HG03064 (cell line): ENCODE results near the gene PRICKLE3.
A peak's percentile ranks its signal among the peaks of the same experiment; 100 is the strongest.
"Not testable (repeated sequence)": the region's sequence is repeated elsewhere in the genome, so short reads cannot be mapped to it uniquely, and the experiment has no call there.

Experiments
- ATAC-seq: cut with Tn5 transposase; IDR thresholded peaks from one replicate; pipeline ENCODE4 v1.9.1; 2021; ENCODE audit warnings: low read depth; ENCODE audit not compliant: unreplicated experiment

PRICKLE3 gene

DNA sequence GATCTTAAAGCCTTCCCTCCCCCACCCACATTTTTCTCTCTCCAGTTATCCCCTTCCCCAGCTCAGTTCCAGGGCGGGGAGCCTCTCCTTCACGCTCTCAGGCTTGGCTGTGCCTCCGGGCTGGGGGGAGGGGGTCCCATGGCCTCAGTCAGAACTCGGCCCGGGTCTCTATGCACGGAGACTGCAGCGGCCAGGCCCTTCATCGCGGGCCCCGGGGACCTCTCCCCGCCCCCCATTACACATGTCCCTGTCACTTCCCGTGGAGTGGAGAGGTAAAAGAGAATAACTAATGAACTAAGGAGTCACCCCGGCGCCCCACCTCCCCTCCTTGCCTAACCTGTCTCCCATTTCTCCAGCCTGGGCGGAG is 838 bp upstream of the PRICKLE3 start:
- ATAC-seq: no peak

DNA sequence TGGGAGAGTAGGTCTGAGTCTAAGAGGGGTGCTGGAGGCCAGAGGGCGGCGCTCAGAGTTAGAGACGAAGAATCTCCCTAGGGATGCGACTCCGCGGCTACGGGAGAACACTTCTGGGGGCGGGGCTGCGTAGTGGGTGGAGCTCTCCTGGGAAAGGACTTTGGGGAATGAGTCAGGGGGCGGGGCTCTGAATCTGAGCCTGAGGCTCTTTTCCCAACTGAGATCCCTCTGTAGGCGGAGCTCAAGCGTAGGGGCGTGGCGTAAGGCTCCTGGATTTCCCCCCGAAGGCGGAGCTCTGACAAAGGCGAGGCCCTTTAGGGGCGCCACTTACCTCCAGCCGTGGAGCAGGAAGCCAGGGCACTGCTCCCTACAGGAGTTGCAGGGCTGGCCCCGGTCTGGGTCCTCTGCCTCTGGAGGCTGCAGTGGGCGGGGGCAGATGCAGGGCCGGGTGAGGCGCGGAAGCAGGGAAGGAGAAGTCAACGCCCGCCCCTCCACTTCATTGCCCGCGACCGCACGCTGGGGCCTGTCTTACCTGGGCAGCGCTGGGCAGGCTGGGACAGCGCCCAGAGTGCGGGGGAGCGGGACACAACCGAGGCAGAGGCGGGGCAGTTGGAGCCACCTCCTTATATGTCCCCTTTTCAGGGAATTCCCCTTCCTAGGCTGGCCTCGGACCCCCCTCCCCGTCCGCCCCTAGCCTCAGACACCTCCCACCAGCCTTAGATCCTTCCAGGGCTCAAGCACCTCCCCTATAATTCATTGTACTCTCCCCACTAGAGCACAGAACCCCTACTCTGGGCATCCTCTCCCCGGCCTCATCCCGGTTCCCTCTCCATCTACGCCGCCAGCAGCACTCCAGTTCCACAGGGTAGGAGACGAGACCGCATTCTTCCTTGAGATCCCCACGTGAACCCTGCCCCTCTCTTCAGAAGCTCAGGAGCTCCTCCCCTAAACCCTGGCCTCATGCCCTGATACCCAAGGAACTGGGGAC is 1.6 kb downstream of the PRICKLE3 start:
- no peak for ATAC-seq

DNA sequence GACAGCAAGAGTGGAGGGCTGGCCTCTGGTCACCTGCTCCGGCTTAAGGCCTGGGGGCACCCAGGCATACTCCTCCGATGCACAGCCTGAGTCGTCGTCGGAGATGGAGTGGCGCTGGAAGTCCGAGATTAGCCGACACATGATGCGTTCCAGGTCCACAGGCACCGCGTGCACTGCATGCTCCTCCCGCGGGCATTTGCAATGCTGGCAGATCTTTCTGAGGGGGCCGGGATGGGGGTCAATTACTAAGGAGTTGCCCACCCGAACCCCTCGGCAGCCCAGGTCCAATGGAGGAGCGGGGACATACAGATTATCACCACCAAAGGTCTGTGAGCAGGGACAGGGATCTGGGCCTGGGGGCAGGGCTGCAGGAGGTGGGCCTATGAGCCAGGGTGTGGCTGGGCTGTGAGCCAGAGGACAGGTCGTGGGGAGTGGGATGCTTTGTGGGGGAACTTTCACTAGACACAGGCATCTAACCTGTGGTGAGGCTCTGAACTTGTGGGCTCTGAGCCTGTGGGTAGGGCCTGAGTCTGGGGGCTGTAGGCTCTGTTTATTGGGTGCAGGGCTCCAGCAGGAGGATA is 2.4 kb downstream of the PRICKLE3 start:
- no peak for ATAC-seq

DNA sequence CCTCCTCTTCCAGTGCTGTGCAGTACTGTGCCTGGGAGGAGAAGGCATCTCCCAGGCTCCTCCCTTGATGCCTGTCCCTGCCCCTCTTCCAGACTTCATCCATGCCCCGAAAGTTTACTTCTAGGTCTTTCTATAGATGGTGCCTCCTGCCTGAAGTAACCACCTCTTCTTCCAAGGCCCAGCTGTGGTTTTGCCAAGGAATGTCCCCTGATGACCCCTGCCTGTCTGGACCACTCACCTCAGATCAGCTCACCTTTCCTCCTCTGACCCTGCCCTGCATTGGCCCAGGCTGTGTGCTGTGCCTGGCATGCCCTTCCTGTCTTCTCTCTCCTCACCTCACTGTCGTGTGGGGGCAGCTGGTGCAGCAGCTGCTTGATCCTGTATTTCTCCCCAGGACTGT is 6.8 kb downstream of the PRICKLE3 start:
- ATAC-seq: no peak

DNA sequence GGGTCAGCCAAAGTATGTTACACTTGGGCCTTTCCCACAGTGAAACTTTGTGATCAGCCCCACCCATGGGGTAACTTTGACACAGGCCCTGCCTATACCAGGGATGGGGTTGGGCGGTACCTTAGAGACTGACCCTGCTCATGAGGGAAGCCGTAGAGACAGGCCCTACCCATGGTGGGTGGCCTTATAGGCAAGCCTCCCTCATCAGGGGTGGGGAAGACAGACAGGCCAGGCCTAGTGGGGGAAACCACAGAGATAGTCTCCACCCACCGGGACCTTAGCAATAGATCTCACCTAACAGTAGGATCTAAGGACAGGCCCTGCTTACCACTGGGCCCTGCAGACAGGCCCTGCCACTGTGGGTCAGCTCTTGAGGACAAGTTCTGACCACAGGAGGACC is 7.6 kb downstream of the PRICKLE3 start:
- no peak for ATAC-seq

DNA sequence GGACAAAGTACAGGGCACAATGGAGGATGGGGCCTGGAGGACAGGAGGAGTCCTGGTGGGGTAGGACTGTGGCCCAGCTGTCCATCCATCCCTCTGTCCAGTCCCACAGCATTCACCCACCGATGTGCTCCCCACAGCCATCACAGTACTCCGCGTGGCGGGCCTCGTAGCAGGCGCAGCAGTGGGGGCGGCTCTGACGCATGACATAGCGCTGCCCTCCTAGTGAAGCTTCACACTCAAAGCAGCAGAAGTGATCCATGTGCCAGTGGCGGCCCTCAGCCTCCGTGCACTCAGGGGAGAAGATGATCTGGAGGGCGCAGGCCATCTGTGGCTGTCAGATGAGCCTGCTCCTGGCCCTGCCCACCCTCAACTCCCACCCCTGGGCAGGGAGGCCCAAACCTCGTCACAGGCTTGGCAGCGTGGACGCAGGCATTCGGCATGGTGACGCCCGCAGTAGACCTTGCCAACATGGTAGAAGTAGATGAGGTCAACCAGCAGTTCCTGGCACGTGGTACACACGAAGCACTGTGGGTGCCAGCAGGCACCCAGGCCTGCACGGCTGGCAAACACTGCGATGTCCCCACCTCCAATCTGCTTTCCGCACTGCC is 8.2 kb downstream of the PRICKLE3 start:
- ATAC-seq: no peak

DNA sequence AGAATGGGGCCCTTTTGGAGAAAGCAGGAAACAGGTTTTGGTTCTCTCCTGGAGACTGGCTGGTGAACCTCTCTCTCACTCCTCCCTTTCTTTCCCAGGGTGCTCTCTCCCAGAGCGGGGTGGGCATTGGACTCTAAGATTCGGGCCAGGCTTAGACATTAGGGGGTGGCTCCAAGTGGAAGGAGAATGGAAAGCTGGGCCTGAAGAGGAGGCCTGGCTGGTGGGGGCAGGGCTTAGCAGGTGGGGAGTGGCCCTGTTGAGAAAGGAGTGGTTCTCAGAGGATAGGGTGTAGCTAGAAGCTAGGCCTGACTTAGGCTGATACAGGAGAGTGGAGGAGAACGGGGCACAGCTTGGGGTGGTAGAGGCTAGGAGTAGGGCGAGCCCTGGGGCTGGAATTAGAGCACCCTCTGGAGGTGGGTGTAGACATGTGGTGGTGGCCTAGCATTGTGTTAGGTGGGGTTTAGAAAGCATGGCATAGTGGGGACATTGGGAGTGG is 8.8 kb downstream of the PRICKLE3 start:
- ATAC-seq: no peak

DNA sequence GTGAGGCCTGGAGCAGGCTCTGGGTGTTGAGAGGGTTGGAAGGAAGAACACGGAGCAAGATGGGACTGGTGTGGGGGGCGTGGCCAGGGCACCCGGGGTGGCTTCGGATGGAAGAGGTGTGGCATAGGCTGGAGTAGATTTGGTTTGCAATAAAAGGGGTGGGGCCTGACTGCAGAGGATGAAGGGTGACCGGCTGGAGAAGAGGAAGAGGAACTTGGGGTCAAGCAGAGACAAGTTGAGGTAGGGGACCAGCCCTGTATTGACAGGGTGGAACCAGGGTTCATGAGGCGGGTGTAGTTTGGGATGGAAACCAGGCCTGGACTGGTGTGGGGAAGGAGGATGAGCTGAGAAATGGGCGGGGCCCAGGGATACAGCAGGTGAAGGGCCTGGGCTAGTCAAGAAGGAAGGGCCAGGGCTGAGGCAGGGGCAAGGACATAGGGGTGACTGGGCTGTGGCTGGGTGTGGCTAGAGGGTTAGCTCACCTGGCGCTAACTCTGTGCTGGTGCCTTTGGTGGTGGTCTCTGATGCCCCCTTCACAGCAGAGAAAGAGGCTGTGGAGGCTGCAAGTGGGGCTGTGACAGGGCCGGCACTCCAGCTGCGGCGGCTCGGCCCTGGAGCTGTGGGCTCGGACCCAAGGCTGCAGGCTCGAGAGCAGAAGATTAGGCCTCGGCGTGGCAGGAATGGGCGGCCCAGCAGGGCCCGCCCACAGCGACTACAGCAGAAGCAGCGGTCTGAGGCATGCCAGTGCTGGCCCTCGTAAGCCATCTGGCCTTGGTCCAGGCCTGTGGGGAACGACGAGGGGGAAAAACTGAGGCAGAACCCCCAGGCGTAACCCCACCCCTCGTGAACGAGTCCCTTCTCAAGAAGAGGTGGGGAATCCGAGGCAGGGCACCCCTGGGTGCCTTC is 9.5 kb downstream of the PRICKLE3 start:
- no peak for ATAC-seq

DNA sequence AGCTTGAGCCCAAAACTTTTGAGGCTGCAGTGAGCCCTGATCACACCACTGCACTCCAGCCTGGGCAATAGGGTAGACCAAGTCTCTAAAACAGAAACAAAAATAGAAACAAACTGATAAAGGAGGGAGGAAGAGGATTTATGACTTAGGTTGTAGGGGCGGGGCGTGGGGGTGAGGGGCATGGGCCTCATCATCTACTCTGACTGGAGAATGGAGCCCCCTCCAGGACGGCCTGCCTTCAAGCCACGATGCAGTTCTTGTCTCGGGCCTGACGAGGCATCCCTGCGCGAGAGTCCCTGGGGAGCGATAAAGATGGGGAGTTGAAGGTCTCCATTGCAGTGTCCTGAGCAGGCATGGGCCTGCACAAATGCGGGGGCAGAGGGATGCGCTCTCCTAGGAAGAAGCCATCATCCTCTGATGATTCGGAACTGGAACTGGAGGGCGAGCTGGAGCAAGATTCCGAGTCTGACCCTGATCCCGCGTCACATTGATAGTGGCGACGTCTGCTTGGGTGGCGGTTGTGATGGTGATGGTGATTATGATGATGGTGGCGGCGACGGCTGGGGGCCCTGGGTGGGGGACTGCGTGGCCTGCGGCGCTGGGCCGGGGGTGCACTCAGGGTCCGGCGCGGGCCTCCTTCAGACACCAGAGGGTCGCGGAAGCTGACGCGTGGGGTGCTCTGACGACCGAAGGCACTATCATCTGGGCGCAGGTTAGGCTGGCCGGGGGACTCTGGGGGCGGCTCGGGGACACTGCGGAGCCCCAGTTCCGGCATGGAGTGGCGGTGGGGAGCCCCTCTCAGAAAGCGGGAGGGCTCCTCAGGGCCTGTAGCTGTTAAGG is 10.5 kb downstream of the PRICKLE3 start:
- no peak for ATAC-seq

DNA sequence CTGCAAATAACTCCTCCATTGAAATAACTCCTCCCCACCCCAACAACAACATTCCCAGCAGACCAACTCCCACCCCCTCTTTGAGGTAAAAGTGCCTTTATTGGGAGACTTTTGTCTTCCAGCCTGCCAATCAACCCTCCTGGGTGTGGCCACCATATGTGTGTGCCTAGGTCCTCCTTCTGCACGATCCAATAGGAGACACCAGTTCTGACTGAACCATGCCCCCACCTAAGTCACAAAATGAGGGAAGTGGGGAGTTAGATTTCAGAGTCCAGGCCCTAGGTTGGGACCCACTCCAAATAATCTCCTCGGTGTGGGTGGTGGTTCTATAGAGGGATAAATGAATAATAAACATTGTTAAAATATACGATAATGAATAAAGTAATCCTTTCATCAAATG is 11.4 kb downstream of the PRICKLE3 start:
- no peak for ATAC-seq

DNA sequence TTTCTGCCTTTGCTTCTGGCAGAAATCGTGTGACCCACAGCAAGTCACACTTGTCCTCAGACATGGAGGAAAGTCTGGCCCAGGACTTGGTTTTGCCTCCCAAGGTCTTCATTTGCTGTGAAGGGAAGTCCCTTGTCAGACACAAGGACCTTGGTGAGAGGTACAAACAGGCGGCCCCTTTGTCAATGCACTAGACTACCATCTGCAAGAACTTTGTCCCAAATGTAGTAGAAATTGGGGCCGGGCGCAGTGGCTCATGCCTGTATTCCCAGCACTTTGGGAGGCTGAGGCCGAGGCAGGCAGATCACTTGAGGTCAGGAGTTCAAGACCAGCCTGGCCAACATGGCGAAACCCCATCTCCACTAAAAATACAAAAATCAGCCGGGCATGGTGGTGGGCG is 12.6 kb downstream of the PRICKLE3 start:
- not testable (repeated sequence) for ATAC-seq

DNA sequence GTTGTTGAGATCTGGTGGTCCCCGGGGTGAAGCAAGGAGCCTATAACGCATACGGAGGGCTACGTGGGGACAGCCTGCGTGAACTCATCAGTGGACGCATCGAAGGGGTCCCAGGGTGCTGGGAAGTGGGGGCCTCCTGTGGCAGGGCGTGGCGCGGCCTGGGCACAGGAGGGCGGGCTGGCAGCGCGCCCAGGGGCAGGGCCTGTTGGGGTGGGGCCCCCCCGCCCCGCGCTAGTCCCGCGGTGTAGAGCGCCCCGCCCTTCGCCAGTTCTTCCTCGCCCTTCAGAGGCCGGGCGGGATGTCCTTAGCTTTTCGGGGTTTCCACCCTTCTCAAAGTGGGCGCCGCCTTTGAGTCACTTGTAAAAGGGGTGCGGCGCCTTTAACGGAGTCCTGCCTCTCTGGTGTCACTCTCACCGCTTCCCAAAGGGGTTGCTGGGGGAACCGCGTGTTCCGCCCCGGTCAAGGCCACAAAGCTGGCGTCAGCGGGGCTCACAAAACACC is 13.8 kb downstream of the PRICKLE3 start:
- peak; percentile 52 for ATAC-seq

DNA sequence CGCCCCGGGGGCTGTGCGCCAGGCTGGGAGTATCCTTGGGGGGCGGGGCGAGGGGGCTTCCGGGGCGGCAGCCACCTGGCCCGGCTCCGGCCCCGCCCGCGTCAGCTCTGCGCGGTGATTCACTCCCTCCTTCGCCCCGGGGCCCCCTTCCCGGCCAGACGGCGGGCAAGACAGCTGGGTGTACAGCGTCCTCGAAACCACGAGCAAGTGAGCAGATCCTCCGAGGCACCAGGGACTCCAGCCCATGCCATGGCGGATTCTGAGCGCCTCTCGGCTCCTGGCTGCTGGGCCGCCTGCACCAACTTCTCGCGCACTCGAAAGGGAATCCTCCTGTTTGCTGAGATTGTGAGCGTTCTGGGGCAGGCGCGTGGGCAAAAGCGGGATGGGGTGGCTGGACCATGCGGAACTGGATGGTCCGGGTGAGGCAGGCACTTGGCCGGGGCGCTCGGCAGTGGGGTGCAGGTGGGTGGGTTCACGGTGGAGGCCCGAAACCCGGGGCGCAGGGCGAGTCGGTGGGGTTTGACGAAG is 14.4 kb downstream of the PRICKLE3 start, which contains the start of gene PLP2:
Gene PLP2 (plus strand): TSS at position 147 of the 528 bp plus-strand sequence. CDS start 103 bp downstream, at position 250.
- peak; percentile 32 for ATAC-seq

DNA sequence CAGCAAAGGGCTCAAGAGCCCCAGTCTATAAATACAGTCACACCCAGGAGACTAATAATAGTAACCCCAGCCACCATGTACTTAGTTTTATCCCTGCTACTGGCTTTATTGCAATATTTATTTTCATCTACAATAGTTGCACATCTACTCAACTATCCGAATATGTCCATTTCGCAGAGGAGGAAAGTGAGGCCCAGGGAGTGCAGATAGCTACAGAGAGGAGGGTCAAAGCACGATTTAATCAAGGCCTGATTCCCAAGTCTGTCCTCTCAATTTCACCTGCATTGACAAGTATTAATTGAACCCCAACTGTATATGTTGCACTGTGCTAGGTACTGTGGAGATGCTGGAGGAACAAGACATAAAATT is 18.4 kb downstream of the PRICKLE3 start:
- ATAC-seq: no peak

DNA sequence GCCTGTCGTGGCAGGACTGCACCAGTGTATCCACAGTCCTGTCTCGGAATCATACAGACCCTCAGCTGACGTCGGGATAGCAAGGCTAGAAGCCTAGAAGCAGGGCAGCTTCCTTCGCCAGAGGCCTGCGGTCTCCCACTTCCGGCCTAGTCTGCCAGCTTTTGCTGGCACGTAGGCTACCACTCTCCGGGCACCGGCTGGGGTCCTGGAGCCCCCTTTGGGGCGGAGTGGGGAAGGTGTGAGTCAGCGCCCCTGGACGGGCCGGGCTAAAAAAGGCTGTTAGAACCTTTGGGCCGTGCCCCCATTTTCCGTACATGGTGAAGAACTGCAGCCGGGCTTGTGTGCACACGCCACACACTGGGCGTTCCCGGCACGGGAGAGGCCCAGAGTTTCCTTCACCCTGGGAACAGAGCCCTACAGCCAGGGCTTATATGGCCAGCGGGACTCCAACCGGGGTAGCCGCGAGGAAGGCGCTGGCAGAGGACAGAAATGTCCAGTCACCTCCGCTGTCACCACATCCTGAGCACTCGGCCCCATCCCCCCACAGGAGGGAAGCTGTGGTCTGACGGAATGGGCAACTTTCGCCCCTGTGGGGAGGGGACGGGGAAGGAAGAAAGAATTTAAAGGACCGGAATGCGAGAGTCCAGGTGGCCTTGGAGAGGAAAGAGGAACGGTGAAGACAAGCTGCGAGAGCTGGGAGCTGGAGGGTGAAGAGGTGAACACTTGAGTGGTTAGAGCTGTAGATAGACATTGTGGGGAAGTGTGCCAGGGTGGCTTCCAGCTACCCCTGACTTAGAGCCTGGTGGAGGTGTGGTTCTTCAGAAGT is 19.0 kb downstream of the PRICKLE3 start:
- peak; percentile 27 for ATAC-seq

DNA sequence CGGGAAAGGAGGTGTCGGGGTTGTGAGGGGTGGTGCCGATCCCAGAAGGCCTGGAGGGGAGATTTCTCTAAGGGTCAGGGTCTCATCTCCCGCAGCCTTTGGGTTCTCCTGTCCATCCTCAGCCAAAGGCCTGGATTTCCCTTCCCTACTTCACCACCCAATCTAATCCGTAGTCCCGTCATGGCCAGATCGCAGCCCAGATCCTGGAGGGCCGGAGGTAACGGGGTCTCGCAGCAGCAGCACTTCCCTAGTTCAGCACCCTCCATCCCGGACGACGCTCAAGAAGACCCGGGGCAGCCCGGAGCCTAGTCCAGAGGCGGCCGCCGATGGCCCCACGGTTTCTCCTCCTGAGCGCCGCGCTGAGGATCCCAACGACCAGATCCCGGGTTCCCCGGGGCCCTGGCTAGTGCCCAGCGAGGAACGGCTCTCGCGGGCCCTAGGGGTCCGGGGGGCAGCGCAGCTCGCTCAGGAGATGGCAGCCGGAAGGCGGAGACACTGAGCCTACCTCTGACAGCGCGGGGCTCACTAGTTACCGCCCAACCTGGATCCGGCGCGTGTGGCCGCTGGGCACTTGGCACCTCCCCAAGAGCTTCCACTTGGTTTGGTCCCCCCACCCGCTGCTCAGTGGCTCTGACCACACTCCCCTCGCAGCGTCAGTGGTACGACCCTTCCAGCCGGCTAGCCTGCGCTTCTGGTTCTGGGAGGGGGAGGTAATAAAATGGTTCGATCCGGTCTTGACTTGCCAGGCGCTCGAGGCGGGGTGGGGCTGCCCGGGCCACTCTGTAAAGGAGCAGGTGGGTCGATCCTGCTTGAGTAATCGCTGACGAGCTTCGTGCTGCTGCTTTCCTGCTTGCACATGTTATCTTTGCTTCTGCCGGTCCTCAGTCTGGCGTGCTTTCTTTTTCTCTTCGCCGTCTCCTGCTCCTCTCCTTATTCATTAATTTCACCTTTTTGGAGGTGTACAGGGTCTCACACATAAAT is 20.0 kb downstream of the PRICKLE3 start:
- ATAC-seq: peak; percentile 27
